Measurements from ENCODE around the gene SFXN5. TPM values are rescaled to one million over a fixed set of nuclear protein-coding genes. Genes with fewer than 3 reads are reported as not detected.

Gene SFXN5
- total RNA-seq, 1 donor from 2014 or later = 15.4 TPM

GRCh38 chr2:72964146-72964525 lies 107.4 kb downstream of the SFXN5 start:
- H3K9me3 ChIP-seq = no peaks in the 10 kb centered on the region
- ATAC-seq (no peak), DNase-seq (no peak)
- intact Hi-C loops (cut with DNase I) = no loop called here
- H3K27ac ChIP-seq = no peak overlapping the region
- no peak for TF ChIP-seq CTCF (IDR thresholded peaks at IDR 0.05)
- H3K4me3 ChIP-seq = no peak overlapping the region
- no peaks in the 10 kb centered on the region for H3K36me3 ChIP-seq
- no peaks in the 10 kb centered on the region for H3K27me3 ChIP-seq (ENCODE audit: low read depth)
- no peaks in the 10 kb centered on the region for H3K4me1 ChIP-seq

GRCh38 chr2:72963423-72964145 lies 107.9 kb downstream of the SFXN5 start:
- Histone ChIP-seq H3K9me3 (no peaks in the 10 kb centered on the region), H3K27ac (no peak overlapping the region), H3K4me1 (no peaks in the 10 kb centered on the region), H3K27me3 (ENCODE audit: low read depth) (no peaks in the 10 kb centered on the region), H3K36me3 (no peaks in the 10 kb centered on the region), H3K4me3 (no peak overlapping the region)
- intact Hi-C loops (cut with DNase I) = no loop called here
- ATAC-seq (no peak), DNase-seq (no peak)
- no peak for TF ChIP-seq CTCF (IDR thresholded peaks at IDR 0.05)

GRCh38 chr2:72962911-72963310 lies 108.6 kb downstream of the SFXN5 start:
- Histone ChIP-seq H3K27ac (no peak overlapping the region), H3K4me1 (no peaks in the 10 kb centered on the region)

GRCh38 chr2:72961853-72962468 lies 109.6 kb downstream of the SFXN5 start:
- Histone ChIP-seq H3K27ac (no peak overlapping the region), H3K9me3 (no peaks in the 10 kb centered on the region), H3K36me3 (no peaks in the 10 kb centered on the region), H3K27me3 (ENCODE audit: low read depth) (no peaks in the 10 kb centered on the region), H3K4me3 (no peak overlapping the region), H3K4me1 (no peaks in the 10 kb centered on the region)
- TF ChIP-seq CTCF (IDR thresholded peaks at IDR 0.05) = no peak
- intact Hi-C loops (cut with DNase I) = no loop called here
- no peak for ATAC-seq
- no peak for DNase-seq

More at GRCh38 chr2:72962911-72963310, 108.6 kb downstream of the SFXN5 start:
- DNase-seq (no peak), ATAC-seq (no peak)
- no peaks in the 10 kb centered on the region for H3K36me3 ChIP-seq
- no peaks in the 10 kb centered on the region for H3K27me3 ChIP-seq (ENCODE audit: low read depth)
- TF ChIP-seq CTCF (IDR thresholded peaks at IDR 0.05) = no peak
- intact Hi-C loops (cut with DNase I) = no loop called here
- H3K4me3 ChIP-seq = no peak overlapping the region
- no peaks in the 10 kb centered on the region for H3K9me3 ChIP-seq

- Histone ChIP-seq H3K27me3 (ENCODE audit: low read depth) (no peaks in the 10 kb centered on the region), H3K9me3 (no peaks in the 10 kb centered on the region), H3K27ac (no peak overlapping the region), H3K4me3 (no peak overlapping the region), H3K36me3 (no peaks in the 10 kb centered on the region), H3K4me1 (no peaks in the 10 kb centered on the region)
- intact Hi-C loops (cut with DNase I) = no loop called here
- ATAC-seq (no peak), DNase-seq (no peak)
- TF ChIP-seq CTCF (IDR thresholded peaks at IDR 0.05) = no peak
Measured at GRCh38 chr2:72961036-72961720, 110.3 kb downstream of the SFXN5 start.

Measured in lower lobe of right lung (tissue), 2 donors.